HCT116 (cell line): ENCODE data around the gene SEPTIN12. TPM values are rescaled to one million over a fixed set of nuclear protein-coding genes. Genes with fewer than 3 reads are reported as not detected.

Experiments used
- ATAC-seq: fragments of 200-7000 bp; cut with Tn5 transposase; 2 replicates; pipeline ENCODE4 v1.9.1; 2020; ENCODE audit warnings: mild to moderate bottlenecking, moderate library complexity
- BruUV-seq: library from RNA; stranded (reverse); fragments of 400-500 nt; replicated peaks from 2 replicates; lab custom pipeline; 2021; lab: Mats Ljungman, UMichigan
- CTCF ChIA-PET: fragments of 300-600 bp; sonication (Branson Sonifier 250); formaldehyde crosslinking; loops from one replicate; lab custom pipeline; 2021; ENCODE audit warnings: antibody characterized with exemption; lab: Charles Lee
- POLR2A ChIA-PET: fragments of 300-600, 350-600 bp; sonication (Branson Sonifier 250); formaldehyde crosslinking; loops from one replicate; lab custom pipeline; 2021; ENCODE audit warnings: antibody characterized with exemption; lab: Charles Lee
- RAD21 ChIA-PET, 2 experiments: fragments of 300-600 bp; sonication (Branson Sonifier 250); formaldehyde crosslinking; loops; one replicate each; lab custom pipeline; 2023; ENCODE audit warnings: low total read pairs in 2 of 2; ENCODE audit not compliant: uncharacterized antibody in 2 of 2, unreplicated experiment in 2 of 2, low non-redundant PET in 1 of 2; lab: Charles Lee
- DNase-seq: peaks from one replicate; pipeline ENCODE4 v3.0.0-alpha.2; 2010; ENCODE audit warnings: low read depth, low spot score
- H2AFZ ChIP-seq: fragments of 200-600 bp; shearing (Covaris generic), sonication (generic); 2 replicates; pipeline ENCODE4 v1.6.1; 2017; ENCODE audit warnings: low read depth, mixed run types, mixed read lengths, antibody characterized with exemption, low read length; ENCODE audit not compliant: poor library complexity, severe bottlenecking
- H3K27ac ChIP-seq: 2 replicates; pipeline ENCODE4 v1.5.1; 2012; ENCODE audit warnings: low read depth, low read length
- H3K27me3 ChIP-seq: fragments of 200-600 bp; sonication (generic); 2 replicates; pipeline ENCODE4 v1.6.1; 2016; ENCODE audit warnings: mixed run types, low read length, mixed read lengths; ENCODE audit not compliant: insufficient read depth
- H3K36me3 ChIP-seq, 2 experiments: fragments of 200-500 bp in 1 of 2; fragments of 200-600 bp in 1 of 2; sonication (Bioruptor generic) in 1 of 2; sonication (generic) in 1 of 2; 2 replicates each; pipeline versions ENCODE4 v1.5.1 to v1.6.1; 2014 to 2016; ENCODE audit warnings: low read length in 2 of 2, inconsistent platforms in 1 of 2, mixed read lengths in 1 of 2, mixed run types in 1 of 2; ENCODE audit not compliant: insufficient read depth in 2 of 2, control insufficient read depth in 1 of 2
- H3K4me1 ChIP-seq, 2 experiments: fragments of 200-600 bp in 1 of 2; sonication (generic) in 1 of 2; 2 replicates each; pipeline versions ENCODE4 v1.5.1 to v1.6.1; 2012 to 2017; ENCODE audit warnings: low read length in 2 of 2, inconsistent platforms in 1 of 2, mild to moderate bottlenecking in 1 of 2, mixed read lengths in 1 of 2, mixed run types in 1 of 2, moderate library complexity in 1 of 2; ENCODE audit not compliant: insufficient read depth in 2 of 2, control insufficient read depth in 1 of 2
- H3K4me2 ChIP-seq: fragments of 200-600 bp; sonication (generic); 2 replicates; pipeline ENCODE4 v1.6.1; 2017; ENCODE audit warnings: mixed run types, low read length, mixed read lengths
- H3K4me3 ChIP-seq, 2 experiments: fragments of 200-600 bp in 1 of 2; sonication (generic) in 1 of 2; replicated peaks in 1 of 2; 2 replicates each; pipeline ENCODE4 v1.5.1; 2011 to 2016; ENCODE audit warnings: low read length in 2 of 2, control low read depth in 1 of 2, low read depth in 1 of 2, mild to moderate bottlenecking in 1 of 2, mixed read lengths in 1 of 2, mixed run types in 1 of 2
- H3K79me2 ChIP-seq: fragments of 200-600 bp; sonication (generic); 2 replicates; pipeline ENCODE4 v1.6.1; 2017; ENCODE audit warnings: mild to moderate bottlenecking, mixed run types, low read length, moderate library complexity, mixed read lengths; ENCODE audit not compliant: insufficient read depth
- H3K9ac ChIP-seq: fragments of 200-600 bp; sonication (generic); 2 replicates; pipeline ENCODE4 v1.6.1; 2016; ENCODE audit warnings: low read length, mixed read lengths
- H3K9me2 ChIP-seq: fragments of 200-600 bp; sonication (generic), shearing (Covaris generic); 2 replicates; pipeline ENCODE4 v1.6.1; 2017; ENCODE audit warnings: mixed run types, mild to moderate bottlenecking, moderate library complexity; ENCODE audit not compliant: insufficient read depth
- H3K9me3 ChIP-seq, 2 experiments: fragments of 200-500 bp in 1 of 2; fragments of 200-600 bp in 1 of 2; sonication (Bioruptor generic) in 1 of 2; sonication (generic) in 1 of 2; 2 replicates each; pipeline ENCODE4 v1.6.1; 2014 to 2017; ENCODE audit warnings: low read length in 2 of 2, mixed read lengths in 2 of 2, inconsistent platforms in 1 of 2, low read depth in 1 of 2, mild to moderate bottlenecking in 1 of 2, mixed run types in 1 of 2, moderate library complexity in 1 of 2; ENCODE audit not compliant: control insufficient read depth in 1 of 2, insufficient read depth in 1 of 2
- H4K20me1 ChIP-seq: fragments of 200-600 bp; sonication (generic), shearing (Covaris generic); 2 replicates; pipeline ENCODE4 v1.6.1; 2017; ENCODE audit warnings: mixed run types, mild to moderate bottlenecking, moderate library complexity; ENCODE audit not compliant: insufficient read depth
- ATF3 ChIP-seq: IDR thresholded peaks from 2 replicates; pipeline ENCODE4 v1.6.1; 2012
- CBX3 ChIP-seq: IDR thresholded peaks from 2 replicates; pipeline ENCODE4 v1.6.1; 2012; ENCODE audit warnings: low read depth
- CEBPB ChIP-seq: IDR thresholded peaks from 2 replicates; pipeline ENCODE4 v1.6.1; 2012; ENCODE audit warnings: low read depth
- CTCF ChIP-seq, 3 experiments: fragments of 200-600 bp in 1 of 3; sonication (generic) in 1 of 3; IDR thresholded peaks in 2 of 3; conservative IDR thresholded peaks in 1 of 3; 2 replicates each; pipeline ENCODE4 v1.5.1; 2012 to 2017; ENCODE audit warnings: low read depth in 2 of 3, low read length in 2 of 3, antibody characterized with exemption in 1 of 3, borderline replicate concordance in 1 of 3, control low read depth in 1 of 3, mild to moderate bottlenecking in 1 of 3, mixed read lengths in 1 of 3, mixed run types in 1 of 3, moderate library complexity in 1 of 3; ENCODE audit not compliant: insufficient read depth in 1 of 3
- EGR1 ChIP-seq: IDR thresholded peaks from 2 replicates; pipeline ENCODE4 v1.6.1; 2012; ENCODE audit warnings: low read depth
- ELF1 ChIP-seq: IDR thresholded peaks from 2 replicates; pipeline ENCODE4 v1.6.1; 2012; ENCODE audit warnings: low read depth, borderline replicate concordance
- EZH2 ChIP-seq: fragments of 200-600 bp; sonication (generic); IDR thresholded peaks from 2 replicates; pipeline ENCODE4 v1.6.1; 2017; ENCODE audit warnings: antibody characterized with exemption, mixed run types
- EZH2phosphoT487 ChIP-seq: fragments of 200-600 bp; IDR thresholded peaks from 2 replicates; pipeline ENCODE4 v1.6.1; 2018; ENCODE audit warnings: antibody characterized with exemption, borderline replicate concordance
- FOSL1 ChIP-seq: IDR thresholded peaks from 2 replicates; pipeline ENCODE4 v1.6.1; 2012; ENCODE audit warnings: low read depth
- JUND ChIP-seq: IDR thresholded peaks from 2 replicates; pipeline ENCODE4 v1.6.1; 2012
- POLR2A ChIP-seq: IDR thresholded peaks from 2 replicates; pipeline ENCODE4 v1.7.0; 2011; ENCODE audit warnings: borderline replicate concordance; ENCODE audit not compliant: insufficient read depth, insufficient read length; ENCODE audit errors: extremely low read depth
- POLR2AphosphoS5 ChIP-seq: IDR thresholded peaks from 2 replicates; pipeline ENCODE4 v1.6.1; 2011; ENCODE audit warnings: mild to moderate bottlenecking, low read depth, low read length, moderate library complexity
- RAD21 ChIP-seq: IDR thresholded peaks from 2 replicates; pipeline ENCODE4 v1.6.1; 2012; ENCODE audit warnings: low read depth, mild to moderate bottlenecking
- SP1 ChIP-seq: IDR thresholded peaks from 2 replicates; pipeline ENCODE4 v1.6.1; 2012; ENCODE audit warnings: low read depth
- SRF ChIP-seq: IDR thresholded peaks from 2 replicates; pipeline ENCODE4 v1.6.1; 2012; ENCODE audit warnings: low read depth
- TCF7L2 ChIP-seq: IDR thresholded peaks from 2 replicates; pipeline ENCODE4 v1.7.0; 2011; ENCODE audit warnings: borderline replicate concordance, inconsistent platforms; ENCODE audit not compliant: insufficient read depth, insufficient read length; ENCODE audit errors: extremely low read depth
- YY1 ChIP-seq: IDR thresholded peaks from 2 replicates; pipeline ENCODE4 v1.6.1; 2011; ENCODE audit warnings: low read length, low read depth, moderate library complexity, mild to moderate bottlenecking; ENCODE audit not compliant: insufficient replicate concordance; ENCODE audit errors: extremely low read depth
- ZBTB33 ChIP-seq: IDR thresholded peaks from 2 replicates; pipeline ENCODE4 v1.6.1; 2011; ENCODE audit warnings: mild to moderate bottlenecking, low read length, moderate library complexity; ENCODE audit not compliant: insufficient replicate concordance; ENCODE audit errors: extremely low read depth
- ZNF274 ChIP-seq: fragments of 200-500 bp; sonication (Bioruptor generic); IDR thresholded peaks from 2 replicates; pipeline ENCODE4 v1.6.1; 2014; ENCODE audit warnings: mild to moderate bottlenecking, low read depth, low read length, inconsistent platforms
- intact Hi-C: fragments of 100-400 bp; cut with micrococcal nuclease; formaldehyde crosslinking; loops from 2 replicates; pipeline ENCODE4 v1.10.0; 2022
- total RNA-seq: library from RNA; stranded (reverse); gene quantifications from one replicate; pipeline ENCODE4 v1.2.1, GENCODE V29; 2021; ENCODE audit not compliant: unreplicated experiment

SEPTIN12 gene
- total RNA-seq, 1 experiment from 2014 or later: not detected

DNA sequence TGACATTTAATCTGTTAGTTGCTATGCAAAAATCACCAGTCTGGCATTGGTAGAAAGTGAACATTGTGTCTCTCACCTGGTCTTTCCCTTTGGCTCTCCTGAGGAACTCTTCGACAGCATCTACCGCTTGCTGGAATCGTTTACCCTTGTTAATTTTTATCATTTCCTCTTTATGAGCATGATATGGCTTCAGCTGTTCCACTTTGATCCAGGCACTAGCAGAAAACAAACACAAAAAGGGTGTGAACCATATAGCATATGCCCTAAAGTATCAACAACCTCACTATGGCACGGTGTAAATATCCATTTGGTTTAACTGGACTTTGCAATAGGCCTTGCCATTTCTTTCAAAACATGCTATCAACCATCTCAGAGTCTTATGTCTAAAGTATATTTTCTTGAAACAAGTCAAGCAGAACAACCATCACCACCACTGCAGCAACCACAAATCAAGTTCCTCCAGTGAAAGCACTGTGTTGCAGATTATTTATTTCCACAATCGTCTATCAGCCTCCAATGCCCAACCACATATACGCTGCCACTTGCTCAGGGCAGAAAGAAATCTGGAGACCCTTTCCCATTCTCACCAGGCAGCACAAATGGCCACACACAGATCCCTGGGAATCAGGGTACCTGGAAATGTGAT is 44.7 kb upstream of the SEPTIN12 start:
- ATAC-seq (no peak), DNase-seq (no peak)
- TF ChIP-seq TCF7L2: no peak
- no peak for TF ChIP-seq ZNF274
- no peak for TF ChIP-seq SP1
- TF ChIP-seq EGR1: no peak
- no peak for TF ChIP-seq CTCF (IDR thresholded peaks at IDR 0.05 in 2 of 3, conservative IDR thresholded peaks at IDR 0.05 in 1 of 3; ENCODE audit: borderline replicate concordance in 1 of 3, insufficient read depth in 1 of 3, low read depth in 2 of 3, low read length in 2 of 3)
- no peak for TF ChIP-seq ELF1
- TF ChIP-seq EZH2: no peak
- no peak for TF ChIP-seq POLR2AphosphoS5
- TF ChIP-seq SRF: no peak
- TF ChIP-seq CBX3: no peak
- no peak for TF ChIP-seq ZBTB33
- no peak for TF ChIP-seq ATF3
- no peak for TF ChIP-seq CEBPB
- no peak for TF ChIP-seq POLR2A
- TF ChIP-seq JUND: no peak
- no peak for TF ChIP-seq RAD21
- no peak for TF ChIP-seq YY1
- no peak for TF ChIP-seq FOSL1
- no peak for TF ChIP-seq EZH2phosphoT487
- peaks cover 22% of the 10 kb centered on the region for H3K79me2 ChIP-seq
- RAD21 ChIA-PET: no interaction called here
- no TSS peak for BruUV-seq
- POLR2A ChIA-PET: no interaction called here
- H4K20me1 ChIP-seq: no peaks in the 10 kb centered on the region
- H3K4me3 ChIP-seq: no peak overlapping the region
- no peak overlapping the region for H3K9ac ChIP-seq
- H3K4me1 ChIP-seq: no peaks in the 10 kb centered on the region
- intact Hi-C loops: no loop called here
- H3K27me3 ChIP-seq: no peaks in the 10 kb centered on the region
- H2AFZ ChIP-seq: no peak overlapping the region
- no peak overlapping the region for H3K4me2 ChIP-seq
- CTCF ChIA-PET: no interaction called here
- H3K9me2 ChIP-seq: no peaks in the 10 kb centered on the region
- no peak overlapping the region for H3K27ac ChIP-seq
- H3K36me3 ChIP-seq: peaks cover 53 to 57% of the 10 kb centered on the region in 2 experiments
- H3K9me3 ChIP-seq: no peaks in the 10 kb centered on the region
